IPS-18c (cell line): ENCODE results near the gene CCNDBP1.
A peak's percentile ranks its signal among the peaks of the same experiment; 100 is the strongest.
"Not testable (repeated sequence)": the region's sequence is repeated elsewhere in the genome, so short reads cannot be mapped to it uniquely, and the experiment has no call there.

Source experiments
- H3K4me3 ChIP-seq: 2 replicates; pipeline ENCODE4 v1.7.0; 2013; ENCODE audit warnings: low read depth, mild to moderate bottlenecking, low read length, moderate library complexity; ENCODE audit not compliant: insufficient read depth
- H3K9me3 ChIP-seq: one replicate; pipeline ENCODE4 v1.6.1; 2013; ENCODE audit warnings: mild to moderate bottlenecking, low read length, moderate library complexity; ENCODE audit not compliant: control insufficient read depth, insufficient read depth

CCNDBP1 gene, protein sequence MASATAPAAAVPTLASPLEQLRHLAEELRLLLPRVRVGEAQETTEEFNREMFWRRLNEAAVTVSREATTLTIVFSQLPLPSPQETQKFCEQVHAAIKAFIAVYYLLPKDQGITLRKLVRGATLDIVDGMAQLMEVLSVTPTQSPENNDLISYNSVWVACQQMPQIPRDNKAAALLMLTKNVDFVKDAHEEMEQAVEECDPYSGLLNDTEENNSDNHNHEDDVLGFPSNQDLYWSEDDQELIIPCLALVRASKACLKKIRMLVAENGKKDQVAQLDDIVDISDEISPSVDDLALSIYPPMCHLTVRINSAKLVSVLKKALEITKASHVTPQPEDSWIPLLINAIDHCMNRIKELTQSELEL

DNA sequence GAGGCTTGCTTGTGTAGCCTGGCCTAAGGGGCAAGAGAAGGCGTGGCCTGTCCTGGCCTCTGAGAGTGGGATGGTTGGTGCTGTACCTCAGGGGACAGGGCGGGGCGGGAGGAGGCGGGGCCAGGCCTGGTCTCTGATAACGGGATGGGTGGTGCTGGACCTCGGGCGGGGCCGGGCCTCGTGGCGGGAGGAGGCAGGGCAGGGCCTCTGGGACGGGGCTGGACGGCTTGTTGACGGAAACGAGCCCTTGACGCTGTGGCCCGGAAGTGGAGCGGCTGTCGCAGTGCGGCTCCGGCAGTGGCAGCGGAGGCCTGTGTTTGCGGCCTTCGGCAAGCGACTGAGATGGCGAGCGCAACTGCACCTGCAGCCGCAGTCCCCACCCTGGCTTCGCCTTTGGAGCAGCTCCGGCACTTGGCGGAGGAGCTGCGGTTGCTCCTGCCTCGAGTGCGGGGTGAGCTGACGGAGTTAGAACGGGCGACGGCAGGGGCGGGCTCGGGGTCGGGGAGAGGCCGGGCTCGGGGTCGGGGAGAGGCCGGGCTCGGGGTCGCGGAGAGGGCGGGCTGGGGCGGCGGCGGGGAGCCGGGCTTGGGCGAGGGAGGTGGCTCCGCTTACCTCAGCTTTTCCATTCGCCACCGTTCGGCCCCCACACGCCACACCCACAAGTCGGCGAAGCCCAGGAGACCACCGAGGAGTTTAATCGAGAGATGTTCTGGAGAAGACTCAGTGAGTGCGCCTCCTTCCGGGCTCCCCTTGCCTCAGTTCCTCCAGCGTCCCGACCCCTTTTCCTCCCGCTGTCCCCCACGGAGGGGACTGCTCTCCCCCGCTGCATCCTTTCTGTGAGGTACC is at the start of gene CCNDBP1:
TSS of gene CCNDBP1 (plus strand) at position 247 of the 846 bp plus-strand sequence. CDS start at position 343, 96 bp downstream.
- peak within 1 kb of the TSS; percentile 85 for H3K4me3 ChIP-seq

DNA sequence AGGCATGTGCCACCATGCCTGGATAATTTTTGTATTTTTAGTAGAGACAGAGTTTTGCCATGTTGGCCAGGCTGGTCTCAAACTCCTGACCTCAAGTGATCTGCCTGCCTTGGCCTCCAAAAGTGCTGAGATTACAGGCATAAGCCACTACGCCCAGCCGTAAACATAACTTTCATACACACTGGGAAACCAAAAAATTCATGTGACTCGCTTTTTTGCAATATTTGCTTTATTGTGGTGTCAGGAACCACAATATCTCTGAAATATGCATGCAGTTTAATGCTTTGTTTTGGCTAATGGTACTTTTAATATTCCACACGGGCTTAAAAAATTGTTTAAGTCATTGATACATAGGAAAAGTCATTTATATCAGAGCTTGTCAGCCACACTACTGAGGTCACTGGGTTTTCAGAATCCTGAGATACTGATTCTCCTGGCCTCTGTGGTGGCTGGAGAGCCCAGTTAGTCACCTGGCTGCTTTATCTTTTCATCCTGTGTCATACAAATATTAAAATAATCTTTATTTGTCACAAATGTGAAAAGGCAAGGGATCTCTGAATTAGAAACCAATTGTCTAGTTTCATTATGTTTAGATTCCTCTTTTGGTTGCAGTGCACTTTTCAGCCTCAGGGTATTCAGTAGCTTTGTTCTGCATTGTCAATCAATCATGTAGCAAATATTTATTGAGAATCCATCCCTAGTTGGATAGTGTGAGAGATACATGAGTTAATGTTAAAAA is 41.8 kb upstream of the CCNDBP1 start:
- no peaks in the 10 kb centered on the region for H3K9me3 ChIP-seq
- H3K4me3 ChIP-seq = no peak overlapping the region

More for the DNA sequence above, at the start of gene CCNDBP1:
- H3K9me3 ChIP-seq = no peaks in the 10 kb centered on the region

GRCh38 chr15:43144512-43144911 is 40.7 kb upstream of the CCNDBP1 start:
- Histone ChIP-seq H3K9me3 (no peaks in the 10 kb centered on the region), H3K4me3 (no peak overlapping the region)

- Histone ChIP-seq H3K4me3 (no peak overlapping the region), H3K9me3 (no peaks in the 10 kb centered on the region)
Observed at GRCh38 chr15:43146184-43146583, 39.0 kb upstream of the CCNDBP1 start.

DNA sequence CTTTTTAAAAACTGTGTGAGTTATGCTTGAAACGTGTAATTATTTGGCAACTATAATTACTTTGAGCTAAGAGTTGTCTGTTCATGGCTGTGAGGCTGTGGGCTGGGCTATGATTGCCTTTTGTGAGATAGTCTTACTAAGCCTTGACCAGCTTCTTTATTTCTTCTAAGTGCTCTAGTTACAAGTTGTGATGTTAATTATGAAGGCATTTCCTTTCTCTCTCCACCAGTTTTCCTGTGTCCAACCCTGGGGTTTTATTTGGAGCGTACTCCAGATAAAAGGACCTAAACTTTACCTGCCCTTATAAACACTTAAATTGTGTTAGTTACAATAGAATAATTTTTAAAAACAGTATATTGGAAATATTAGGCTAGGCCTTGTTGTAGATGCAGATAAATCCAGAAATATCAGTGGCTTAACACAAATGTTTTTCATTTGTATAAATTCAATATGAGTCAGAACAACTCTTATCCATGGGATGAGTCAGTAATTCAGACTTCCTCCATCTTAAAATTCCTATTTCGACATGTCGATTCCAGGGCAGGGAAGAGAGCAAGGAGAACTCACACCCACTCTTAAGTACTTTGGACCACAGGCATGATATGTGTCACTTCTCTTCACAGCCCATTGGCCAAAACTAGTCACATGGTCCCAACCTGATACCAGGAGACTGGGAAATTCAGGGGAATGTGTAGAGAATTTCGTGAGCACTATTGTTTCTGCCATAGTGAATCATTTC is 34.8 kb upstream of the CCNDBP1 start:
- Histone ChIP-seq H3K9me3 (no peaks in the 10 kb centered on the region), H3K4me3 (no peak overlapping the region)

GRCh38 chr15:43151688-43152087 is 33.5 kb upstream of the CCNDBP1 start:
- Histone ChIP-seq H3K9me3 (no peaks in the 10 kb centered on the region), H3K4me3 (no peak overlapping the region)

DNA sequence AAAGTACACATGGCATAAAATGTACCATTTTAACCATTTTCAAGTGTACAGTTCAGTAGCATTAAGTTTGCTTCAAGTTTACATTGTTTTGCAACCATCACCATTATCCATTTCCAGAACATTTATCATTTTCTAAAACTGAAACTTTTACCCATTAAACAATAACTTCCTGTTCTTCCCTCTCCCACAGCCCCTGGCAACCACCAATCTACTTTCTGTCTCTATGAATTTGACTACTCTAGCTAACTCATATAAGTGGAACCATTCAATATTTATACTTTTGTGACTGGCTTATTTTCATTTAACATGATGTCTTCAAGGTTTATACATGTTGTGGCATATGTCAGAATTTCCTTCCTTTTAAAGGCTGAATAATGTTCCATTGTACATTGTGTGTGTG is 31.9 kb upstream of the CCNDBP1 start:
- no peak overlapping the region for H3K4me3 ChIP-seq
- no peaks in the 10 kb centered on the region for H3K9me3 ChIP-seq

- Histone ChIP-seq H3K9me3 (peaks cover 3% of the 10 kb centered on the region), H3K4me3 (no peak overlapping the region)
Observed at GRCh38 chr15:43165801-43166325, 19.3 kb upstream of the CCNDBP1 start.

DNA sequence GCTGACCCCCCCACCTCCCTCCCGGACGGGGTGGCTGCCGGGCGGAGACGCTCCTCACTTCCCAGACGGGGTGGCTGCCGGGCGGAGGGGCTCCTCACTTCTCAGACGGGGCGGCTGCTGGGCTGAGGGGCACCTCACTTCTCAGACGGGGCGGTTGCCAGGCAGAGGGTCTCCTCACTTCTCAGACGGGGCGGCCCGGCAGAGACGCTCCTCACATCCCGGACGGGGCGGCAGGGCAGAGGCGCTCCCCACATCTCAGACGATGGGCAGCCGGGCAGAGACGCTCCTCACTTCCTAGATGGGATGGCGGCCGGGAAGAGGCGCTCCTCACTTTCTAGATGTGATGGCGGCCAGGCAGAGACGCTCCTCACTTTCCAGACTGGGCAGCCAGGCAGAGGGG is 17.9 kb upstream of the CCNDBP1 start:
- not testable (repeated sequence) for H3K4me3 ChIP-seq, H3K9me3 ChIP-seq

GRCh38 chr15:43168192-43169107 is 16.8 kb upstream of the CCNDBP1 start:
- Histone ChIP-seq H3K9me3 (peaks cover 3% of the 10 kb centered on the region), H3K4me3 (no peak overlapping the region)

- H3K9me3 ChIP-seq = peaks cover 3% of the 10 kb centered on the region
Observed at GRCh38 chr15:43169888-43170287, 15.3 kb upstream of the CCNDBP1 start.

DNA sequence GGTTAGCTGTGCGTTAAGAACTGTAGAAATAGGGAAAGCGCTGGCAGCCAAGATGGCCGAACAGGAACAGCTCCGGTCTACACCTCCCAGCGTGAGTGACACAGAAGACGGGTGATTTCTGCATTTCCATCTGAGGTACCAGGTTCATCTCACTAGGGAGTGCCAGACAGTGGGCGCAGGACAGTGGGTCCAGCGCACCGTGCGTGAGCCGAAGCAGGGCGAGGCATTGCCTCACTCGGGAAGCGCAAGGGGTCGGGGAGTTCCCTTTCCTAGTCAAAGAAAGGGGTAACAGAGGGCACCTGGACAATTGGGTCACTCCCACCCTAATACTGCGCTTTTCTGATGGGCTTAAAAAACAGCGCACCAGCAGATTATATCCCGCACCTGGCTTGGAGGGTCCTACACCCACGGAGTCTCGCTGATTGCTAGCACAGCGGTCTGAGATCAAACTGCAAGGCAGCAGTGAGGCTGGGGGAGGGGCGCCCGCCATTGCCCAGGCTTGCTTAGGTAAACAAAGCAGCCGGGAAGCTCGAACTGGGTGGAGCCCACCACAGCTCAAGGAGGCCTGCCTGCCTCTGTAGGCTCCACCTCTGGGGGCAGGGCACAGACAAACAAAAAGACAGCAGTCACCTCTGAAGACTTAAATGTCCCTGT is 9.4 kb upstream of the CCNDBP1 start:
- not testable (repeated sequence) for H3K9me3 ChIP-seq, H3K4me3 ChIP-seq

More at GRCh38 chr15:43169888-43170287, 15.3 kb upstream of the CCNDBP1 start:
- H3K4me3 ChIP-seq = no peak overlapping the region

DNA sequence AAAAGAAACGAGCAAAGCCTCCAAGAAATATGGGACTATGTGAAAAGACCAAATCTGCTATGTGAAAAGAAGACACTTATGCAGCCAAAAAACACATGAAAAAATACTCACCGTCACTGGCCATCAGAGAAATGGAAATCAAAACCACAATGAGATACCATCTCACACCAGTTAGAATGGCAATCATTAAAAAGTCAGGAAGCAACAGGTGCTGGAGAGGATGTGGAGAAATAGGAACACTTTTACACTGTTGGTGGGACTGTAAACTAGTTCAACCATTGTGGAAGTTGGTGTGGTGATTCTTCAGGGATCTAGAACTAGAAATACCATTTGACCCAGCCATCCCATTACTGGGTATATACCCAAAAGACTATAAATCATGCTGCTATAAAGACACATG is 8.1 kb upstream of the CCNDBP1 start:
- not testable (repeated sequence) for H3K4me3 ChIP-seq, H3K9me3 ChIP-seq

- no peaks in the 10 kb centered on the region for H3K9me3 ChIP-seq
- no peak overlapping the region for H3K4me3 ChIP-seq
Observed at GRCh38 chr15:43183270-43183669, 1.9 kb upstream of the CCNDBP1 start.

GRCh38 chr15:43184407-43185124 is 637 bp upstream of the CCNDBP1 start:
- Histone ChIP-seq H3K4me3 (peak overlapping the region; percentile 85; the same call in 1 of the 2 replicates), H3K9me3 (no peaks in the 10 kb centered on the region)
